ENCODE data around the gene CACNA1B.
"Not testable (repeated sequence)": the region's sequence is repeated elsewhere in the genome, so short reads cannot be mapped to it uniquely, and the experiment has no call there.

Gene CACNA1B

DNA sequence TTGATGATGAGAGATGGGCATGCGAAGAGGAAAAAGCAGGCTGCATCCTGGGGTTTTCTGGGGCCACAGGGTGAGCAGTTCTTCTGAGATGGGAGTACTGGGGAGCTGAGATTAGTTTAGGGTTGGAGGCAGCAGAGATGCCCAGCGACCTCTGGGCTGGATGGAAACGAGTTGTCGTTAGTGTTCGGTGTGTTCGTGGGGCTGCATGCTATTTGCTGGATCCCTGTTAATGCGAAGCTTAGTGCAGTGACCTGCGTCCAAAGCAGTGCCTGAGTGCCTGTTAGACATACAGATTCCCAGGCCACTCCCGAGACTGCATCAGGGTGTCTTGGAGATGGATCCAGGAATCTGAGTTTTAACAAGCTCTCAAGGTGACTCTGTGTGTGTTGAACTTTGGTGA is 201.3 kb downstream of the CACNA1B start:
- no peak for DNase-seq

DNA sequence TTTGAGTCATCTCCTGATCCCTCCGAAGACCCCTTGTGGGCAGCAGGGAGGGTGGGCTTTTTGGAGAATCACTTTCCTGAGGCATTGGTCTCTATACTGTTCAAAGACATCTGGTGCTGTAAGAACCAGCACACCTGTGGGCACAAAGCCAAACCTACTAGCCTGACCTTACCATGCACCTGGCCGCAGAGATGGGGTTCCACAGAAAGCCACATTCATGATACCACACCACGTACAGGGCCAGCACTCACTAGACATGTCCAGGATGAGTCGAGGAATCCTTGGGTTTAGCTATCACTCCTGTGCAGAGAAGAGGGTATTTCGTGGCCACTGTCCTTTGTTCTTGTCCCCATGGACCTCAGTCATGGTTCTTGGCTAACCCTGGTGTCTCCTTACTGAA is 203.4 kb downstream of the CACNA1B start:
- DNase-seq = no peak

DNA sequence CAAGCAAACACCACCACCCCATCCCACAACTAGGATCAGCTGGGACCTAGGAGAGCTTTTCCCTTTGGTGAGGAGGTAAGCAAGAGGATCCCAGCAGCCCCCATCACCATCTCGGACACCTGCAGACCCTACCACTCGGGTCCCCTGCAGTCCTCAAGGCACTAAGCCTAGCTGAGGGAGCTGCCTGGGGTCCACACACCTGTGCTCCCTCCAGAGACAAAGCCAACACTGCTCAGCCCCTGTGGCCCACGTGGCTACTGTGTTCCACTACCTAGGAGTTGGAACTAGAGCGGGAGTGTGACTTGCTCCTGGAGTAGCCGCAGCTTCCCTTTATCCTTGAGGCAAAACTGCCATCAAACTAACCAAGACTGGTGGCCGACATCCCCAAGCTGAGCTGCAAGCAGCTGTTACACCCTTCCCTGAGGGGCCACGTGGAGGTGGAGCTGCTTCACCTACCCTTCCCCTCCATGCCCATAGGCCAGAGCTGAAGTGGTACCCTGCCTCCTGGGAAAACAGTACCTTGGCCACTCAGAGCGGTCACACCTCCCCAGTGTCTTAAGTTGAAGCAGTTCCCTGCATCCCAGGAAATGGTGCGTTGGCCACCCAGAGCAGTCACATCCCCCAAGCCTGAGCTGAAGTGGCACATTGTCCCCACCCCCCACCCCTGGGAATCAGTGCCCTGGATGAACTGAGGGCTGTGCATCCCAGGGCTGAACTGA is 205.5 kb downstream of the CACNA1B start:
- no peak for DNase-seq

DNA sequence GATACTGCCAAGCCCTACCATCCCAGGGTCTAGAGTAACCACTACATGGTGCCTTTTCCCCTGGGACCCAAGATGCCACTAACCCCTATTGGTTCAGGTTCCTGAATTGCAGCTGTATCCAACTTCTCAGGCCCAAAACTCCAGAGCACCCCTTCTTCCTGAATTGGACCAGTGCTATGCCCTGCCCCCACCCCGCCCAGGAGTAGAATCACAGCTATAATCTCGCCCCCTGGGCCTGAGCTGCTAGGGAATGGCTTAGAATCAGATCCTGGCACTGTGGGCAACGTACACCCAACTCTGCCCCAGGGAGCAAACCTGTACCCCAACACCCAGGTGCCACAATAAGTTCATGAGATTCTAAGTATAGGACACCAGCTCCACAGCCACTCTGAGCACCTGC is 206.3 kb downstream of the CACNA1B start:
- DNase-seq = no peak

DNA sequence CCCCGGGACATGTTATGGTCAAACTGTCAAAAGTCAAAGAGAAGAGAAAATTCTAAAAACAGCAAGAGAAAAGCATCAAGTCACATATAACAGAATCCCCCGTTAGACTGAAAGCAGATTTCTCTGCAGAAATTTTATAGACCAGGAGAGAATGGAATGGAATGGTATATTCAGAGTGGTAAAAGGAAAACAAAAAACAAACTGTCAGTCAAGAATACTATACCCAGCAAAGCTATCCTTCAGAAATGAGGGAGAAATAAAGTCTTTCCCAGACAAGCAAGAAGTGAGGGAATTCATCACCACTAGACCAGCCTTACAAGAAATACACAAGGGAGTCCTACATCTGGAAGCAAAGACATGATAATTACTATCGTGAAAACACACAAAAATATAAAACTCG is 208.0 kb downstream of the CACNA1B start:
- no peak for DNase-seq

DNA sequence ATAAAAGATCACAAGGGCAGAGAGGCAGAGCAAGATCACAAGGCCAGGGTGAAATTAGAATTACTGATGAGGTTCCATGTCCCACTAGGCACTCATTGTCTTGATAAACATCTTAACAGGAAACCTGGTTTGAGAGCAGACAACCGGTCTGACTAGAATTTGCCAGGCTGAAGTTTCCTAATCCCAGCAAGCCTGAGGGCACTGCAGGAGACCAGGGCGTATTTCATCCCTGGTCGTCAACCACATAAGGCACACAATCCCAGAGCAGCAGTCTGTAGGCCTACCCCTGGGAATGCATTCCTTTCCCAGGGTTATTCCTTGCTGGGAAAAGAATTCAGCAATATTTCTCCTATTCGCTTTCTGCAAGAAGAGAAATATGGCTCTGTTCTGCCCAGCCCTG is 214.5 kb downstream of the CACNA1B start:
- not testable (repeated sequence) for DNase-seq

DNA sequence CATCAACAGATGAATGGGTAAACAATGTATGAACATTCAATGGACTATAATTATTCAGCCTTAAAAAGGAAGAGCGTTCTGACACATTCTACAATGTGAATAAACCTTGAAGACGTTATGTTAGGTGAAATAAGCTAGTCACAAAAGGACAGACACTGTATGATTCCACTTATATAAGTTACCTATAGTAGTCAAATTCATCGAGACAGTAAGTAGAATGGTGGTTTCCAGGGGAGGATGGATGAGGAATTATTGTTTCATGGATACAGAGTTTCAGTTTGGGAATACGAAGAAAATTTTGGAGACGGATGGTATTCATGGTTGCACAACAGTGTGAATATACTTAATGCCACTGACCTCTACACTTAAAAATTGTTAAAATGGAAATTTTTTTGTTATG is 216.4 kb downstream of the CACNA1B start:
- no peak for DNase-seq

DNA sequence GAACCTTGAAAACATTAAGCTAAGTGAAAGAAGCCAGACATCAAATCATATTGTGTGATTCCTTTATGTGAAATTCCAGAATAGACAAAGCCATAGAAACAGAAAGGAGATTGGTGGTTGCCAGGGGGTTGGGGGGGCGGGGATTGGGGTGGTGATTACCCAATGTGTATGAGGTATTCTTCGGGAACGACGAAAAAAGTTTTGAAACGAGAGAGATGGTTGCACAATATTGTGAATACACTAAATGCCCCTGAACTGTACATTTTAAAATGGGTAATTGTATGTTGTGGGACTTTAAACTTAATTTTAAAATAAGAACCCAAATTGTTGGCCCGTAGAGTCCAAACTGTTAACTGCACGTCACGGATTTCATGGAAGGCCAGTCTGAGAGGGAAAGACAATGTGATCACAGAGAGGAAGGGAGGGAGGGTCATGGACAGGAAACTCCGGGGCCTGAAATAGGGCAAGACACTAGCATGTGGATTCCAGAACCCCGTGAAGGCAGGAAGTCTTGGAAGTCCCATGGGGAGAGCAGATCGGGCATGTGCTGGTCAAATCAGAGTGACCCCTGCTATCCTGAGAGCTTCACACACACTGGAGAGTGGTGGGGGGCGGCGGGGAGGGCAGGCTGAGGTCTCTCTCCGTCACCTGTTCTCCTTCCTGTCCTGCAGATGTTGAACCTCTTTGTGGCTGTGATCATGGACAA is 218.4 kb downstream of the CACNA1B start:
- DNase-seq = no peak

DNA sequence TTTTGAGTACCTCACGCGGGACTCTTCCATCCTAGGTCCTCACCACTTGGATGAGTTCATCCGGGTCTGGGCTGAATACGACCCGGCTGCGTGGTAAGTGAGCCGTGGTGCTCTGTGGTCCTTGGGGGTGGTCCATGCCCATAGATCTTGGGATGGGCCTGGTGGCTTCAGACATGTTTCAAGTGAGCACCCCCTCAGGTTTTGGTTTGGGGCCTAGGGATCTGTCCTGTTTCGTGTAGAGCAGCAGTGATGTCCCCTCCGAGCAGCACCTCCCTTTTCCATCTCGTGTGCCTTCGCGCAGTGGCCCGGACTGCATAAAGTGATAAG is 218.9 kb downstream of the CACNA1B start:
- no peak for DNase-seq

DNA sequence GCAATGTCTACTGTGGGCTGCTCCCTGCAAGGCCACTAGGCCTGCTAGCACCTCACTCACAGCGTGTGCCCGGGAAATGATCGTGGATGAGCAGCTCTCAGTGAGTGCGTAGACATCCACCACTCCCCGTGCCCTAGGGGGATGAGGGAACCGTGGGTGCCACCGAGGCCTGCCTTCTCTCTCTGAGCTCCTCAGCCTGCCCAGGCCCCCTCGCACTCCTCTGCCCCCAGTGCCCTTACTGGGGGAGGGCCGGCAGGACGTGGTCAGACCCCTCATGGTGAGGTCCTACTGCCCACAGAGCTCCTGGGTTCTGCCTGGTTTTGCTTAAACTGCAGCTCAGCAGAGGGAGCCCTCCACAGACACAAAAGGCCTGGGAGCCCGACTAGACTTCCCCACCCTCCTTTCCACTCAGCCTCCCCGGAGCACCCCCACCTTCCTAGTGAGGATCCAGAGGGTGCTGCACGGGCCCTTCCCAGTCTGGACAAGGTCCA is 220.0 kb downstream of the CACNA1B start:
- DNase-seq = no peak

DNA sequence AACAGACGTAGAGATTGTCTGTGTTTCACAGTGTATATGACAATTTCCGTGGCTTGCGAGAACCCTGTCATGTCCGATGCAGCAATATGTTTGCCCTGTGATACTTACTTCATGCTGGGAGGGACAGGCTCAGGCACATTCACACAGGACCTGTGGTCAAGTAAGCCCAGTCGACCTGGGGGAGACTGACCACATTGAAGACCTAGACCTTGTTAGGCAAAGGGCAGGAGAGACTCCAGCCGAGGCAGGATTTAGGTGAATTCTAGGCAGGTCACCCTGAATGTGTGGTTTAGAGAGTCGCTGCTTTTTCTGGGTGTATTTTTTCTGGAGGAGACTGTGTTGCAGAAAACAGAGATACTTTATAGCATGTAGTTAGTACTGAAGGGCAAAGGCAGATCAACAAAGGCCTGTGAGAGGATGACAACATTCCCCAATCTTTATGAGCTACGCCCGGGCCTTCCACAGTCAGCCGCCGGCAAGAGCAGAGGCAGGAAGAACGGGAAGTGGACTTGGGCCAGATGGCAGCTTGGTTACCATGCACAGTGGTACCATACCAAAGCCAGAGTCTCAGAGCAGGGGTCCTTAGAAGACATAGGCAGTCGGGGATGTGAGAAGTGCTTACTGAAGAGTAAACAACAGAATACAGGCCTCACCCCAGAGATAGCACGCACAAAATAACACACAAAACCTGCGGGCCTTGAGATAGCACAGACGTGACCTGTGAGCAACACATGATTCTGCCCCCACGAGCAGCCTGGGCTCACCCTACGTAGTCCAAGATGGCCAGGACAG is 220.7 kb downstream of the CACNA1B start:
- DNase-seq = no peak

DNA sequence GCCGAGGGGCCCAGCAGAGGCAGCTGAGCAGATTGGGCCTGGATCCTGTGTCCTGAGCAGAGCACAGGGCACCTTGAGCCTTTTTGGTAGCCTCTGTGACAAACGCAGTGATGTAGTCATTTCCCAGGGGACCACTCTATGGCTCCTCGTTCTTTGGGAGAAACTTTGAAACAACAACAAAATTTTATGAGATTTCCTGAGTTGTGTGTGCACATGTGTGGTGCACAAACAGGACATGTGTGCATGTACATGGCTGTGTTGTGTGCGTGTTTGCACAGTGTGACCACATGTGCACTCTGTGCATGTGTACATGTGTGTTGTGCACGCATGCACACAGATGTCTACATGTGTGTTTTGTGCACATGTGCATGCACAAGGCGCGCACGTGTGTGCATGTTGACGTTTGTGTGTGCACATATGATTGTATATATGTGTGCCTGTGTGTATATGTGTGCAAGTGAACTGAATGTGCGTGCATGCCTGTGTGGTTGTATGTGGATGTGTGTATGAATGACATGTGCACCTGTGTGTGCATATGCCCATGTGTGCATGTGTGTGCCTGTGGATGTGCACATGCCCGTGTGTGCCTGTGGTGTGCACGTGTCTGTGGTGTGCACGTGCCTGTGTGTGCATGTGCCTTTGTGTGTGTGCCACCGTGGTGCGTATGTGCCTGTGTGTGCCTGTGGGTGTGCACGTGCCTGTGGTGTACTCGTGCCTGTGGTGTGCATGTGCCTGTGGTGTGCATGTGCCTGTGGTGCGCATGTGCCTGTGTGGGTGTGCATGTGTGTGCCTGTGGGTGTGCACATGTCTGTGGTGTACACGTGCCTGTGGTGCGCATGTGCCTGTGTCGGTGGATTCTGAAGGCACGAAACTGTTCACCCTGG is 221.6 kb downstream of the CACNA1B start:
- DNase-seq = no peak

DNA sequence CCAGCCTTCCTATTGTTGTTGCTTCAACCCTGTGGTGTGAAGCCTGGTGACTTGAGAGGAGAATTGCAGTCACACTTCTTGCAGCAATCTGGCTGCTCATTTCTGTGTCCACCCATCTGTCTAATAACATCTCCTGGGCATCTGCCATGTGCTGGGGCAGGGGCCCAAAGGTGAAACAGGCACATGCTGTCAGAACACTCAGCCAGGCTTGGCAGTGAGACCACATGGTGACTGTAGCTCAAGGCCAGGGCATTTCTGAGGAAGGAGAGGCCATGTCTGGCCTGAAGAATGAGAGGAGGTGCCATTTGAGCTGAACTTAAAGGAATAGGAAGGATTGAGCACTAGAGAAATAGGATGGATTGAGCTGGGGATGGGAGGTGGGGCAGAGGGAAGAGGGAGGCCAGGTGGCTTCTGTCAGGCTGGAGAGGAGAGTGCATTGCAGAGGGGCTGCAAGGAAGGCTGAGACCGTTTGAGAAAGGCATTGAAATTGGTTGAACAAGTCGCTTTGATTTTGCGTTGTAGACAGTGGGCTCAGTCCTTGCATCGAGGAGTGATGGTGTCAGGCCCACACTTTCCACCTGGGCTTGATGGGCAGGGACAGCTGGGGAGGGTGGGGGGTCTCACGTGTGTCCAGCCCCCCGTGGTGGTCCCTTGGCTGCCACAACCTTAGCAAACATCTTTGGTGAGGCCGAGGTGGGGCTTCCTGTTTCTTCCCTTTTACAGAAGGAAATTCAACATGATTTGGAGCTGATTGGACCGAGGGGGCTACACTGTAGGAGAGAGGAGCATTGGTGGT is 222.4 kb downstream of the CACNA1B start:
- DNase-seq = no peak

DNA sequence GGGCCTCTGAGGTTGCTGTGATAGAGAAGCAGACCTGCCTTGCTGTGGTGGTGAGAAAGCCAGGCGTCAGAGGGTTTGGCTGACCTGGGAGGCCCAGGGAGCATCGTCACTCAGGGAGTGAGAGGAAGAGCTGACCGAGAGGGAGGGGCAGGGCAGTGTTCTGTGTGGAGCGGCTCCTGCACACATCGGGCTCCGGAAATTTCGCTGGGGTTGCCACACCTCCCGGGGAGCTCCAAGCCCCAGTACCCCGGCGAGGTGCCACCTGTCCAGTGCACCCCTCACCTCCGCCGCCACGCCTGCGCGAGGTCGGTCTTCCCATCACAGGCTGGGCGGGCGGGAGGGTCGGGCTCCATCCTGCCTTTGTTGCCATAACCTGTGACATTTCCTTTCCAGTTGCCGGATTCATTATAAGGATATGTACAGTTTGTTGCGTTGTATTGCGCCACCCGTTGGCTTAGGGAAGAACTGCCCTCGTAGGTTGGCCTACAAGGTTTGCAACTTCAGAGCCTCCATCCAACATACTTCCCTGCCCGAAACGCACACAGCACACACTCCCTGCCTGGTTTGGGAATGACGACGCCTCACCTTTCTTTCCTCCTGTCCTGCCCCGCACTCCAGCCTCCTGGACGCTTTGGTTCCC is 223.2 kb downstream of the CACNA1B start:
- no peak for DNase-seq

DNA sequence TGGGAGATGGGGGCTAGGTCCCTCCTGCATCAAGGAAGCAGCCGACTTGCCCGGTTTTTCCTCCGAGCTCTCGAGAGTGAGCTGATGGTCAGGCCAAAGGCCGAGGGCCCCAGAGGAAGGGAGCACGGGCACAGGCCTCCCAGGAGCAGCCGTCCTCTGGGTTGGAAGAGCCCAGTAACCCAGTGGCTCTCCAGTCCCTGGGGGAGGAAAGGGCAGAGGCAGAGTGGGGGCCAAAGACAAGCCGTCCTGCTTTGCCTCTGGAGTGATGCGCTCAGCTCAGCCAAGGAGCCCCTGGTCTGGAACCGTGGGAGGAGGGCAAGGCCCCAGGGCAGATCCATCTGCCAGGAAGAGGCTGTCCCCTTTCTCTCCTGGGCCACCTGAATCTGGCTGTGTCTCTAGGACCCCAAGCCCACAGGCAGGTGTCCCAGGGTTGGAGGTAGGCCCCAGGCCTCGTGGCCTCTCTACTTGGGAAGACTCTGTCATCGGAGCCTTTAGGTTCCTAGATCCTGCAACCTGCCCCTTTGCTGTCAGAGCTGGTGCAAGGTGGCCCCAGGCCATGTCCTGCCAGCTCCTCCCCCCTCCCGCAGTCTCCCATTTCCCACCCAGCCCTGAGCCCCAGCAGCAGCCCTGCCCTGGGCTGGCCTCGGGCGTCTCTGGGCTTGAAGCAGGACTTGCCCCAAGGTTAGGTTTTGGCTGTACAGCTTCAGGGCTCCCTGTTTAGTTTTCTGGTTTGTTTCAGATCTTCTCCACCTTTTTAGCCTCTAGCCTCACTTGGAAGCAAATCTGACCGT is 224.1 kb downstream of the CACNA1B start:
- DNase-seq = no peak

DNA sequence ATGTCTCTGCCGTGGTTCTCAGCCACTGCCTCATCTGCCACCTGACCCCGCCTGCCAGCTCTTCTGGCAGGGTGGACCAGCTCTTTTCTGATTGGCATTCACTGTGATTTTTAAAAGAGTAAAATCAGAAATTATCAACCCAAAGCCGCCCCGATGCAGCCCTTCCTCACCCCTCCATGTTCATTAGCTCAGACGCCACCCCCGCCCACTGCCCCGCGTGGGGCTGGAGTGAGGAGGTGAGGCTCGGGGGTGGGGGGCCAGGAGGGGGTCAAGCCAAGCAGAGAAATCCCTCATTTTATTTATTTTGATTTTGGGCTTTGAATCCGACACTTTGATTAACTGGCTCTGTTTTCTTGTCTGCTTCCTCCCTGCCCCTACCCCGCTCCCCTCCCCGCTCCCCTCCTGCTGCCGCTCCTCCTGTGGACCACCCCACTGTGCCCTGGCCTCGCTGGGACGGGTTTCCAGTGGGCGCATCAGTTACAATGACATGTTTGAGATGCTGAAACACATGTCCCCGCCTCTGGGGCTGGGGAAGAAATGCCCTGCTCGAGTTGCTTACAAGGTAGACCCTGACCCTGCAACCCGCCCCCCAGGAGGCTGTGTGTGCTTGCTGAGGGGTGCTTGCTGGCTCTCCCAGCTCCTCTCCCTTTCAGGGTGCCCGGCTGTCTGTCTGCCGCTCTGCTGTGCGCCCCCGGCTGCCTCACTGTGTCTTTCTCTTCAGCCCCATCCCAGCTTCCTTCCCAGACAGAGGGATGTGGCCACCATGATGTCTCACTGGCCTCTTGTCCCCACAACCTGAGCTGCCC is 224.9 kb downstream of the CACNA1B start:
- no peak for DNase-seq

DNA sequence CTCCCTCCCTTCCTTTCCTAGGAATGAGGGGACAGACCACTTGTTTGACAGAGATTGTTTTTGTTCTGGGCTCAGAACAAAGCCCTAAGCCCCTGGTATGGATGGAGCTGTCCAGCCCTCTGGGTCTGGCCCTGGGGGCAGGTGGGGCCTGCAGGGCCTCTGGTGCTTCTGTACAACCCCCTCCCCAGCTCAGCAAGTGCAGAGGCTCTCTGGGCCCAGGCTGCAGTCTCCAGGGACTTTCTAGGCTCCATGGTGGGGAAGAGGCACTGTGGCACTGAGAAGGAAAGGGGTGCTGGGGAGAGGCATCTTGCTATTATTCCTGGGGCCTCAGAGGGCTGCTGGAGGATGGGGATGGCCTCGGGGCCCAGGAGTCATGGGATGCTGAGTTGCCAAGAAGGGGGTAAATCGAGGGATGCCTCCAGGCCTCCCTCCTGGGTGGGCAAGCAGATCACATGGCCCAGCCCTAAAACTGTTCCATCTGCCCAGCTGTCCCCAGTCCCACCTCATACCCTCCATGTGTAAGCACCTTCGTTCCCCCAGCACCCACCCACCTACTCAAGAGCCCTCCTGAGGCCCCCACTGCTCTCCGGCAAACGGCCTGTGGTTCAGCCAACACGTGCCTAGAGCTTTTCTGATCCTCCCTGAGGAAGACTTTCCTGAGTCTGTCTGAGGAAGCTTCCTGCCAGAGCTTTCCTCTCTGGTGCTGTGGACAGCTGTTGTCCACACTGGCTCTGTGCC is 225.7 kb downstream of the CACNA1B start:
- no peak for DNase-seq

DNA sequence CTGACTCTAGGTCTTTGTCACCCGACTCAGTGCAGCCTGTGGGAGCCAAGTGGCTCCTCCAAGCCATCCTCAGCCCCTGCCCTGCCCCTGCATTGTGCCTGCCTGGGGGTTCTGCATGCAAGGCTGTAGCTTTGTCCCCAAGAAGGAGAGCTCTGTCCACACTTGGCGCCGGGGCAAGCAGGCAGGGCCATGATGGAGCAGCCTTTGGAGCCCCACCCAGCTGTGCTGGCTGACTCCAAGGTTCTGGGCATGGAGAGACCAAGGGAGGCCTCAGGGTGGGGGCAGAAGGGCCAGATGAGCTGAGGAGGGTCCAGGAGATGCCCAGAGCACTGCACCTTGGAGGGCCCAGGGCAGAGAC is 226.2 kb downstream of the CACNA1B start:
- no peak for DNase-seq

Data from DMS79 treated with DMSO at 0.1 percent for 48 hours (cell line).